A549 (cell line): ENCODE measurements around the gene UFM1. TPM values are rescaled to one million over a fixed set of nuclear protein-coding genes. Genes with fewer than 3 reads are reported as not detected.

Experiments used
- ATAC-seq, 2 experiments: fragments of 200-7000 bp in 1 of 2; fragments of >200 bp in 1 of 2; cut with Nextera tagmentation in 1 of 2; cut with Tn5 transposase in 1 of 2; 3 replicates each; pipeline versions ENCODE4 v1.8.0 to v1.9.1; 2018 to 2020; ENCODE audit warnings: mild to moderate bottlenecking in 1 of 2, moderate library complexity in 1 of 2
- CTCF ChIA-PET: fragments of 300-600 bp; sonication (Branson Sonifier 250); formaldehyde crosslinking; extraction: SDS; loops from one replicate; lab custom pipeline; 2021; ENCODE audit warnings: antibody characterized with exemption, inconsistent platforms; lab: Yijun Ruan, JAX
- POLR2A ChIA-PET: fragments of 350-600 bp; formaldehyde crosslinking; extraction: SDS; loops from one replicate; lab custom pipeline; 2021; ENCODE audit warnings: antibody characterized with exemption, inconsistent platforms; lab: Yijun Ruan, JAX
- DNase-seq, 2 experiments: peaks; one replicate each; pipeline versions ENCODE4 v3.0.0 to v3.0.0-alpha.2; 2011 to 2016; ENCODE audit warnings: low read depth in 1 of 2, low spot score in 1 of 2
- FAIRE-seq: peaks from 2 replicates; lab custom pipeline; 2011; peaks lifted over from hg19 to GRCh38; lab: Jason Lieb, UNC
- H3K27ac ChIP-seq, 2 experiments: fragments of >200 bp; sonication (Bioruptor Twin); formaldehyde crosslinking; 3 replicates each; pipeline ENCODE4 v1.5.1; 2016 to 2017
- H3K4me1 ChIP-seq: fragments of >200 bp; sonication (Bioruptor Twin); formaldehyde crosslinking; 3 replicates; pipeline ENCODE4 v1.6.1; 2016
- H3K4me2 ChIP-seq: fragments of >200 bp; sonication (Bioruptor Twin); formaldehyde crosslinking; 3 replicates; pipeline ENCODE4 v1.6.1; 2016
- H3K4me3 ChIP-seq: fragments of >200 bp; sonication (Bioruptor Twin); formaldehyde crosslinking; 3 replicates; pipeline ENCODE4 v1.5.1; 2016
- H3K9me3 ChIP-seq: fragments of >200 bp; sonication (Bioruptor Twin); formaldehyde crosslinking; 3 replicates; pipeline ENCODE4 v1.6.1; 2016
- BHLHE40 ChIP-seq: IDR thresholded peaks from 2 replicates; pipeline ENCODE4 v1.6.1; 2012; ENCODE audit warnings: low read depth, low read length, inconsistent platforms
- CBX8 ChIP-seq: fragments of 200-600 bp; sonication (generic); IDR thresholded peaks from 2 replicates; pipeline ENCODE4 v1.6.1; 2016
- CHD2 ChIP-seq: fragments of 150-350 bp; IDR thresholded peaks from 2 replicates; pipeline ENCODE4 v1.6.1; 2014; ENCODE audit warnings: low read length; ENCODE audit not compliant: partially characterized antibody
- CHD4 ChIP-seq: fragments of 200-600 bp; sonication (generic); IDR thresholded peaks from 2 replicates; pipeline ENCODE4 v1.6.1; 2016; ENCODE audit warnings: antibody characterized with exemption, mild to moderate bottlenecking, borderline replicate concordance
- CTCF ChIP-seq: fragments of >200 bp; sonication (Bioruptor Twin); formaldehyde crosslinking; IDR thresholded peaks from 3 replicates; pipeline ENCODE4 v1.5.1; 2016
- ELK1 ChIP-seq: fragments of 150-350 bp; IDR thresholded peaks from 2 replicates; pipeline ENCODE4 v1.6.1; 2014; ENCODE audit warnings: low read depth, mild to moderate bottlenecking, low read length
- ESRRA ChIP-seq: fragments of 150-350 bp; IDR thresholded peaks from 2 replicates; pipeline ENCODE4 v1.6.1; 2014; ENCODE audit warnings: mild to moderate bottlenecking, low read length, borderline replicate concordance
- HDAC2 ChIP-seq: fragments of 200-600 bp; sonication (generic); IDR thresholded peaks from 2 replicates; pipeline ENCODE4 v1.6.1; 2016
- HES2 ChIP-seq: fragments of >200 bp; sonication (Bioruptor Twin); formaldehyde crosslinking; IDR thresholded peaks from 2 replicates; pipeline ENCODE4 v1.6.1; 2016
- JUN ChIP-seq, 2 experiments: fragments of >200 bp; sonication (Bioruptor Twin); formaldehyde crosslinking; IDR thresholded peaks; 2 replicates in 1 of 2; 3 replicates in 1 of 2; pipeline ENCODE4 v1.6.1; 2016 to 2017
- KDM5A ChIP-seq: fragments of 200-600 bp; sonication (generic); IDR thresholded peaks from 2 replicates; pipeline ENCODE4 v1.6.1; 2016; ENCODE audit warnings: antibody characterized with exemption, mild to moderate bottlenecking
- MAFK ChIP-seq: fragments of 450-650 bp; IDR thresholded peaks from 2 replicates; pipeline ENCODE4 v1.6.1; 2014; ENCODE audit not compliant: partially characterized antibody
- MYC ChIP-seq: IDR thresholded peaks from 2 replicates; pipeline ENCODE4 v1.6.1; 2012; ENCODE audit warnings: mild to moderate bottlenecking, inconsistent platforms, low read length, improper control_type of control experiment, borderline replicate concordance
- NR3C1 ChIP-seq: fragments of >200 bp; sonication (Bioruptor Twin); formaldehyde crosslinking; IDR thresholded peaks from 3 replicates; pipeline ENCODE4 v1.6.1; 2017
- PHF8 ChIP-seq: fragments of 200-600 bp; sonication (generic); IDR thresholded peaks from 2 replicates; pipeline ENCODE4 v1.6.1; 2016; ENCODE audit warnings: low read depth, mild to moderate bottlenecking, antibody characterized with exemption, moderate library complexity, borderline replicate concordance
- POLR2A ChIP-seq: IDR thresholded peaks from 2 replicates; pipeline ENCODE4 v1.6.1; 2012; ENCODE audit warnings: mild to moderate bottlenecking, low read length
- POLR2AphosphoS2 ChIP-seq: conservative IDR thresholded peaks from 2 replicates; pipeline ENCODE4 v1.6.1; 2012; ENCODE audit warnings: low read length, improper control_type of control experiment, inconsistent platforms
- RFX5 ChIP-seq: fragments of 450-650 bp; IDR thresholded peaks from 2 replicates; pipeline ENCODE4 v1.7.1; 2014; ENCODE audit warnings: antibody characterized with exemption, mild to moderate bottlenecking, moderate library complexity
- TFCP2L1 ChIP-seq: fragments of 250-450 bp; sonication (Bioruptor Pico); IDR thresholded peaks from 2 replicates; pipeline ENCODE4 v1.5.0; 2021; ENCODE audit warnings: mild to moderate bottlenecking
- ZNF302 ChIP-seq: fragments of 250-450 bp; sonication (Bioruptor Pico); IDR thresholded peaks from 2 replicates; pipeline ENCODE4 v1.9.0; 2021; ENCODE audit warnings: inconsistent platforms, mild to moderate bottlenecking, moderate library complexity
- WGBS: methylation state at CpG from one replicate; pipeline ENCODE4 v1.1.6; 2017; ENCODE audit errors: missing lambda C conversion rate; 5-methylcytosine and 5-hydroxymethylcytosine counted together
- polyA minus RNA-seq: library from RNA; depleted of rRNA, polyadenylated mRNA; stranded (reverse); fragments of >200 nt; gene quantifications from 2 replicates; pipeline ENCODE4 v1.2.3, GENCODE V29; 2011; rRNA and poly(A)+ RNA removed
- polyA plus RNA-seq, 4 experiments: library from polyadenylated mRNA; depleted of rRNA in 3 of 4; stranded (reverse); fragments of >200 nt; fragmentation: RNase III in 1 of 4; extraction: RNeasy Plus Mini Kit Qiagen cat#74134 plus additional on column Dnase treatment in 1 of 4; gene quantifications; 2 replicates in 3 of 4; 3 replicates in 1 of 4; pipeline ENCODE4 v1.2.3, GENCODE V29; 2011 to 2017

UFM1 gene
- 55.8 and 67.6 TPM in 2 replicates for polyA plus RNA-seq (2011; rRNA removed)
- 12.3 and 13.3 TPM in 2 replicates for polyA plus RNA-seq (2012; cell fraction: cytosol; rRNA removed)
- polyA plus RNA-seq (2012; cell fraction: nucleus; rRNA removed), result 4.4 and 6.0 TPM in 2 replicates
- polyA plus RNA-seq (2017; fragmentation: RNase III; extraction: RNeasy Plus Mini Kit Qiagen cat#74134 plus additional on column Dnase treatment), result 35.7 to 40.0 TPM (median 35.8 TPM) in 3 replicates
- 33.5 and 38.1 TPM in 2 replicates for polyA minus RNA-seq

- DNase-seq (peak; percentile 66 to 92), ATAC-seq (peak; percentile 99)
- POLR2A ChIA-PET, result interaction anchor here (0.6 to 1.0 kb wide), 2 partner anchors 10 to 15 kb away, joined by 3 to 4 read pairs; no protein-coding TSS in a partner anchor
- peak within 1 kb of the TSS; percentile 91 for H3K4me3 ChIP-seq
- TF ChIP-seq POLR2AphosphoS2, result no peak
- peak; percentile 58 for TF ChIP-seq POLR2A
- peak; percentile 73 for TF ChIP-seq PHF8
- TF ChIP-seq JUN (IDR thresholded peaks at IDR 0.05), result peak; percentile 57 to 66; a peak in 4 of 5 replicates
- TF ChIP-seq, all 56 proteins: peak for 3
- Histone ChIP-seq H3K4me2 (peak within 1 kb of the TSS; percentile 81), H3K27ac (peak within 1 kb of the TSS; percentile 88 to 94), H3K4me1 (peaks cover 9% of the 10 kb centered on the region; the same call in 2 of the 3 replicates), H3K9me3 (no peaks in the 10 kb centered on the region)
- under 1% methylated on average over 41 of the region's 41 CpGs for WGBS
- CTCF ChIA-PET, result no interaction called here
- no peak for FAIRE-seq
These were observed at the start of gene UFM1 for GRCh38 chr13:38349390-38350113. Gene UFM1, plus strand, starts transcription at chr13:38349851. Its CDS starts 69 bp downstream, at chr13:38349920.

GRCh38 chr13:38301236-38301635 lies 48.4 kb upstream of the UFM1 start:
- H3K4me2 ChIP-seq, result no peak overlapping the region
- DNase-seq (no peak), ATAC-seq (no peak), FAIRE-seq (no peak)
- no peak overlapping the region for H3K4me3 ChIP-seq
- whole genome bisulfite sequencing, result 21% methylated on average over 4 of the region's 4 CpGs
- POLR2A ChIA-PET, result no interaction called here
- TF ChIP-seq MAFK, result no peak
- no peak for TF ChIP-seq PHF8
- no peak for TF ChIP-seq NR3C1
- TF ChIP-seq ESRRA, result no peak
- no peak for TF ChIP-seq CHD2
- no peak for TF ChIP-seq RFX5
- TF ChIP-seq BHLHE40, result no peak
- TF ChIP-seq CBX8, result no peak
- TF ChIP-seq CTCF, result no peak
- TF ChIP-seq HES2, result no peak
- no peak for TF ChIP-seq MYC
- no peak for TF ChIP-seq HDAC2
- TF ChIP-seq, all 56 proteins: peak for 0
- no peaks in the 10 kb centered on the region for H3K9me3 ChIP-seq
- CTCF ChIA-PET, result no interaction called here
- H3K4me1 ChIP-seq, result no peaks in the 10 kb centered on the region
- H3K27ac ChIP-seq, result no peak overlapping the region

GRCh38 chr13:38303816-38304320 lies 45.8 kb upstream of the UFM1 start:
- WGBS, result 16% methylated on average over 2 of the region's 2 CpGs
- ATAC-seq, result no peak
- TF ChIP-seq TFCP2L1 (CRISPR knock-in tag), result no peak
- no peak for TF ChIP-seq CHD4
- no peak for TF ChIP-seq CBX8
- no peak for TF ChIP-seq CHD2
- TF ChIP-seq, all 56 proteins: peak for 0
- CTCF ChIA-PET, result no interaction called here
- FAIRE-seq (no peak), DNase-seq (no peak)
- Histone ChIP-seq H3K27ac (no peak overlapping the region), H3K9me3 (no peaks in the 10 kb centered on the region), H3K4me2 (no peak overlapping the region), H3K4me3 (no peak overlapping the region), H3K4me1 (no peaks in the 10 kb centered on the region)
- POLR2A ChIA-PET, result no interaction called here

GRCh38 chr13:38308736-38309135 lies 40.9 kb upstream of the UFM1 start:
- POLR2A ChIA-PET, result no interaction called here
- Histone ChIP-seq H3K4me2 (no peak overlapping the region), H3K4me1 (no peaks in the 10 kb centered on the region), H3K27ac (no peak overlapping the region), H3K9me3 (no peaks in the 10 kb centered on the region), H3K4me3 (no peak overlapping the region)
- FAIRE-seq (no peak), ATAC-seq (no peak), DNase-seq (no peak)
- CTCF ChIA-PET, result no interaction called here
- 0% methylated on average over 2 of the region's 2 CpGs for WGBS
- TF ChIP-seq RFX5 (no peak), KDM5A (no peak), ZNF302 (CRISPR knock-in tag) (no peak), ELK1 (no peak), CBX8 (no peak), ESRRA (no peak), BHLHE40 (no peak), CTCF (no peak)
